Mesothelial cell of epicardium (in vitro differentiated cells): ENCODE measurements around the gene PTAR1. TPM values are rescaled to one million over a fixed set of nuclear protein-coding genes. Genes with fewer than 3 reads are reported as not detected.

Source experiments
- DNase-seq, 2 experiments: peaks; one replicate each; pipeline ENCODE4 v3.0.0; 2021; ENCODE audit warnings: low spot score in 2 of 2; ENCODE audit not compliant: unreplicated experiment in 2 of 2
- H3K27ac Mint-ChIP-seq: 2 replicates; pipeline ENCODE4 v1.8.0; 2021; ENCODE audit warnings: mixed read lengths
- H3K27me3 Mint-ChIP-seq: 2 replicates; pipeline ENCODE4 v1.8.0; 2021; ENCODE audit warnings: low read depth, mixed read lengths
- H3K36me3 Mint-ChIP-seq: 2 replicates; pipeline ENCODE4 v1.8.0; 2021; ENCODE audit warnings: mixed read lengths
- H3K4me1 Mint-ChIP-seq: 2 replicates; pipeline ENCODE4 v1.8.0; 2021; ENCODE audit warnings: mixed read lengths
- H3K4me3 Mint-ChIP-seq: 2 replicates; pipeline ENCODE4 v1.8.0; 2021; ENCODE audit warnings: mild to moderate bottlenecking, moderate library complexity, mixed read lengths
- H3K9me3 Mint-ChIP-seq: 2 replicates; pipeline ENCODE4 v1.8.0; 2021; ENCODE audit warnings: mixed read lengths
- total RNA-seq: library from RNA; stranded (reverse); gene quantifications from 3 replicates; pipeline ENCODE4 v1.2.1, GENCODE V29; 2021
- TF ChIP-seq, protein P1 (sequence below): fragments of 200-600 bp; sonication (generic); IDR thresholded peaks from one replicate; pipeline ENCODE4 v1.5.0; 2021; ENCODE audit warnings: antibody characterized with exemption; ENCODE audit not compliant: unreplicated experiment

Gene PTAR1
- total RNA-seq, 1 donor from 2014 or later = 59.7 TPM

DNA sequence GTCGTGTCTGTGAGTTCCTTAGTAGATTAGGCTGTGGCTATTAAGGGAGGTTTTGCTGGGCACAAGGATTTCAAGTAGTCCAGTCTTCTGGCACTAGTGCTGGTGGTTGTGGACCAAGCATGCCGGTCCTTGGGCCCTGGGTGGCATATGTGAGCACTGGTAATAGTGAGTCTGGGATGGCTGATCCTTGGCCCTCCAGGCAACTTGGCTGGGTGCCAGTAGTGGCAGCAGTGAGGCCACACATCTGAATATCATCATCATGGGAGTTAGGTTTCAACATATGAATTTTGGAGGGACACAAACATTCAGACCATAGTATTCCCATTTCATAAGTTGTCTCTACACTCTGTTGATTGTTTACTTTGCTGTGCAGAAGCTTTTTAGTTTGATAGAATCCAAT is 62.3 kb downstream of the PTAR1 start:
- TF ChIP-seq, protein P1, sequence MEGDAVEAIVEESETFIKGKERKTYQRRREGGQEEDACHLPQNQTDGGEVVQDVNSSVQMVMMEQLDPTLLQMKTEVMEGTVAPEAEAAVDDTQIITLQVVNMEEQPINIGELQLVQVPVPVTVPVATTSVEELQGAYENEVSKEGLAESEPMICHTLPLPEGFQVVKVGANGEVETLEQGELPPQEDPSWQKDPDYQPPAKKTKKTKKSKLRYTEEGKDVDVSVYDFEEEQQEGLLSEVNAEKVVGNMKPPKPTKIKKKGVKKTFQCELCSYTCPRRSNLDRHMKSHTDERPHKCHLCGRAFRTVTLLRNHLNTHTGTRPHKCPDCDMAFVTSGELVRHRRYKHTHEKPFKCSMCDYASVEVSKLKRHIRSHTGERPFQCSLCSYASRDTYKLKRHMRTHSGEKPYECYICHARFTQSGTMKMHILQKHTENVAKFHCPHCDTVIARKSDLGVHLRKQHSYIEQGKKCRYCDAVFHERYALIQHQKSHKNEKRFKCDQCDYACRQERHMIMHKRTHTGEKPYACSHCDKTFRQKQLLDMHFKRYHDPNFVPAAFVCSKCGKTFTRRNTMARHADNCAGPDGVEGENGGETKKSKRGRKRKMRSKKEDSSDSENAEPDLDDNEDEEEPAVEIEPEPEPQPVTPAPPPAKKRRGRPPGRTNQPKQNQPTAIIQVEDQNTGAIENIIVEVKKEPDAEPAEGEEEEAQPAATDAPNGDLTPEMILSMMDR = no peak
- H3K36me3 Mint-ChIP-seq = peaks cover 3% of the 10 kb centered on the region
- H3K4me1 Mint-ChIP-seq = no peaks in the 10 kb centered on the region
- peaks cover 10% of the 10 kb centered on the region for H3K27me3 Mint-ChIP-seq
- H3K4me3 Mint-ChIP-seq = no peak overlapping the region
- DNase-seq = no peak
- H3K9me3 Mint-ChIP-seq = peaks cover 61% of the 10 kb centered on the region
- H3K27ac Mint-ChIP-seq = no peak overlapping the region

DNA sequence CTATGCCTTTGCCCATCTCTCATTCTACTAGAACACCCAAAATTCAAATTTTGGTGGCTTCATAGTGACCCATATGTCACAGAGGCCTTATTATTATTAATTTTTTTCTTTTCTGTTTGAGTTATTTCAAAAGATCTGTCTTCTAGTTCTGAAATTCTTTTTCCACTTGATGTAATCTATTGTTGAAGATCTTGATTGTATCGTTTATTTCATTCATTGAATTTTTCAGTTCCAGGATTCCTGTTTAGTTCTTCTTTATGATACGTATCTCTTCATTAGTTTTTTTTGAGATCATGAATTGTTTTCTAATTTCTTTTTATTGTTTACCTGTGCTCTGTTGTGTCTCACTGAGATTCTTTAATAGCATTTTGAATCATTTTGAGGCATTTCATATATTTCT is 63.0 kb downstream of the PTAR1 start:
- no peak for DNase-seq
- TF ChIP-seq, protein P1 = no peak
- peaks cover under 1% of the 10 kb centered on the region for H3K36me3 Mint-ChIP-seq
- H3K27me3 Mint-ChIP-seq = peaks cover 15% of the 10 kb centered on the region
- H3K27ac Mint-ChIP-seq = no peak overlapping the region
- peaks cover 62% of the 10 kb centered on the region for H3K9me3 Mint-ChIP-seq
- H3K4me3 Mint-ChIP-seq = no peak overlapping the region
- no peaks in the 10 kb centered on the region for H3K4me1 Mint-ChIP-seq

GRCh38 chr9:69689991-69690538 is 69.7 kb downstream of the PTAR1 start:
- H3K4me3 Mint-ChIP-seq = no peak overlapping the region
- DNase-seq = no peak
- H3K27me3 Mint-ChIP-seq = peaks cover 17% of the 10 kb centered on the region
- TF ChIP-seq, protein P1 = no peak
- H3K27ac Mint-ChIP-seq = no peak overlapping the region
- peaks cover 25% of the 10 kb centered on the region for H3K9me3 Mint-ChIP-seq
- H3K4me1 Mint-ChIP-seq = no peaks in the 10 kb centered on the region
- no peaks in the 10 kb centered on the region for H3K36me3 Mint-ChIP-seq

DNA sequence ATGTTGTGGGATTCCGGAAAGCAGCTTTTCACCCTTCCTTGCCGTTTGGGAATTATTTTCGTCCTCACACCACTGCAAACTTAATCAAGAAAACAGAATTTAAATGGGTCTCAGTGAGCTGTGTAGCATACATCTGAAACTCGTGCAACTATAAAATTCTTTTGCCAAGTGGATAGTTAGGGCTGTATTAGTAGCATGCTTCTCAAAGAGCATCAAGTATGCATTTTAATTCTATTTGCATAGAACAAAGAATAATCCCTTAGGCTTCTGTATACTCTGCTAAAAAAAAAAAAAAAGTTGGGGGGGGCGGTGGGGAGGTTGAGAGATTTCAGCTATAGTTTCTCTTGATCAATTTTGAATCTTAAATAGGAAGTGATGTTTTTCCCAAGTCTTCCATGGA is 75.9 kb downstream of the PTAR1 start:
- no peak for DNase-seq
- Mint-ChIP-seq H3K4me1 (peaks cover 9% of the 10 kb centered on the region), H3K9me3 (no peaks in the 10 kb centered on the region), H3K36me3 (no peaks in the 10 kb centered on the region), H3K4me3 (no peak overlapping the region), H3K27ac (no peak overlapping the region), H3K27me3 (no peaks in the 10 kb centered on the region)
- TF ChIP-seq, protein P1 = no peak

DNA sequence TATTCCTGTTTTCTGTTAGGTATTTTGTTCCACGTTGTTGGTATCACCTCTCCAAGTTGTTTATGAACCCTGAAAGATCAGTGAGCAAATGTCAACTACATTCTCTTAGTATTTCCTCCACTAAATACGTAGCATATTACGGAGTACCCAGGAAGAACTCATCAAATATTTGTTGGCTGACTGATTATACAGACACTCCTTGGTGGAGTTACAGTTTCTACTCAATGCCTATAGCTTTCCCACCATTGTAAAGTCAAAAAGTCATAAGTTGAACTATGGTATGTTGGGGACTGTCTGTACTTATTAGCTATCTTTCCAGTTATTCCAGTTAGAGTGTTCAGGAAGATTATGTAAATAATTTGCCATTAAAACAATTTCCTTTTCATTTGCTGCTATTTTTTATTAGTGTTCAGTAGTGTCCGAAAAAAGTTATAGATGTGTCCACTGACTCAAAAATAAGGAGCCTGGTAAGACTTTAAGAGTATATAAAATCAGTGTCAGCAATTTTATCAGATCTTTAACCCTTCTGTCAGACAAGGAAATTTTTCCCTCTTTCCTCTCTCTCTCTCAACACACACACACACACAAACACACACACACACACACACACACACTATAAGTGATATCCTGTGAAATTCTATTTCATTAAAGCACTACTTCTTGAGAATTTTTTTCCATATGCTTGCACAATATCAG is 80.8 kb downstream of the PTAR1 start:
- H3K27ac Mint-ChIP-seq = no peak overlapping the region
- H3K4me1 Mint-ChIP-seq = peaks cover 27% of the 10 kb centered on the region
- no peak for DNase-seq
- TF ChIP-seq, protein P1 = no peak
- no peaks in the 10 kb centered on the region for H3K9me3 Mint-ChIP-seq
- no peak overlapping the region for H3K4me3 Mint-ChIP-seq
- H3K36me3 Mint-ChIP-seq = no peaks in the 10 kb centered on the region
- no peaks in the 10 kb centered on the region for H3K27me3 Mint-ChIP-seq
